Fibroblast of skin of scalp (primary cell): ENCODE data around the gene PNKD.

Source experiments
- DNase-seq: peaks from one replicate; pipeline ENCODE4 v3.0.0-alpha.2; 2013

The PNKD gene

GRCh38 chr2:218320704-218321336, 50.5 kb downstream of the PNKD start:
- no peak for DNase-seq

- DNase-seq: peak; percentile 69
Observed at GRCh38 chr2:218322768-218323525, 52.6 kb downstream of the PNKD start.

DNA sequence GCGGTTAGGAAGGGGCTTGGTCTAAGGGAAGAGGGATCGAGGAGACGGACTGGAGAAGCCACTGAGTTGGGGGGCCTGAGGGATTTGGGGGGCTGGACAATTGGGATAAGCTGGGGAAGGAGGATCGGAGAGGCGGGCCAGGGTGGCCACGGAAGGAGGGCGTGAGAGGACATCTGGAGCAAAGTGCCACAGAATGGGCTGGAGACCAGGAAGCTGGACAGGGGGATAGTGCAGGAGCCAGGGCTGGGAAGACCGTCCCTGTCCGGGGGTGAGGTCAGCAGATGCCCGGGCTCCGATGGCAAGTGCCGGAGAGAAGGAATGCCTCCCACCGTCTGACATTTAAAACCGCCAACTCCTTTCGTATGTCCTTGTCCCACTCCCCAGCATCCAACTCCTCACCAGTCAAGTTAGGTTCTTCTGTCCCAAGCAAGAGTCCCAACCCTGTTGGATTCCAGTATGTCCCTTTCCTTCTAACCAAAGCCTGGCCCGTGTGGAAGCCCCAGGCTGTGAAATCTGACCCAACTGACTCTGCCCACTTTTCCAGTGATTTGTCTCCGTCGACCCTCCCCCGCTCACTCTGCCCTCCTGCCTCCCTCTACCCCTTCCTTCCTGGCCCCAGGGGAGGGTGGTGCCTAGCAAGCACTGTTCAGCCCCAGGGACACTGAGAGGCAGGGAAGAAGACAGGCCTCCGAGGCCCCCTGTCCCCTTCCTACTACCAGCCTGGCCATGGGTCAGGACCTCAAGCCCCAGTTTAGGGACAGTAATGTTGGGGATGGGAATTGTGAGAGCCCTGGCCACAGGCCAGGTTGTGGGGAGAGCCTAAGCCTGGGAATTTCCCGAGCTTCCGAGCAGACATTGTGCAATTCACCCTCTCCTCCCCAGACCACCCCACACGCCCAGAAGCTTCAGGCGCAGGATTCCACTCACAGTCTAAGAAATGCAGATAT, 53.5 kb downstream of the PNKD start:
- DNase-seq: peak; percentile 68

GRCh38 chr2:218325566-218326160, 55.3 kb downstream of the PNKD start:
- peak; percentile 12 for DNase-seq

- DNase-seq: no peak
Observed at GRCh38 chr2:218326315-218326714, 56.0 kb downstream of the PNKD start.

DNA sequence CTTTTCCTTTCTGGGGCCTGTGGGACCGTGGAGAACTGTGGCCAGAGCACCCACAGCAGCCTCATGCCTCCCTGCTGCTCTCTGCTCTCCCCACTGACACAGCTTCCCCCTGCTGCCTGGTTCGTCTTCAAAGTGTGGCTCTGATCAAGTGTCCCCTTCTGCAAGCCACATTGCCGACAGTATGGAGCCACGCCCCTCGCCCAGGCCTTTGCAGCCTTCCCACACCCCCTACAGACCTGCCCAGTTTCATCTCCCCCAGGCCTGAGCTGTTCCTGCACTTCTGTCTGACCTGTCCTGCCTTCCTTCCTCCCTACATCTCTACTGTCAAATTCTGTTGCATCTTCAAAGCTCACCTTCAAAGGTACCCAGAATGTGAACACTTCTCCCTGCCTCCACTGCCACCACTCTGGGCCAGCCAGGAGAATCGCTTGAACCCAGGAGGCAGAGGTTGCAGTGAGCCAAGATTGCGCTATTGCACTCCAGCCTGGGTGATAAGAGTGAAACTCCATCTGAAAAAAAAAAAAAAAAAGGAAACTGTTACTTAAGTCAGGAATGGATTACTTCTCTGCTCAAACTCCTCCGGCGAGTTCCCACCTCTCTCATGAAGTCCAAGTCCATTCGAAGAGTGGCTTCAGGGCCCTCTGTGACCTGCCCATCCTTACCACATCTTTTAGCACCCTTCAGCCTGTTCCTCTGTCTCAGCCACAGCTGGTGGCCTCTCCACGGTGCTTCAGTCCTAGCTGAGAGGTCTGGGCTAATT, 57.3 kb downstream of the PNKD start:
- no peak for DNase-seq

- no peak for DNase-seq
Observed at GRCh38 chr2:218328294-218328693, 58.0 kb downstream of the PNKD start.

- no peak for DNase-seq
Observed at GRCh38 chr2:218329027-218329825, 58.9 kb downstream of the PNKD start.

DNA sequence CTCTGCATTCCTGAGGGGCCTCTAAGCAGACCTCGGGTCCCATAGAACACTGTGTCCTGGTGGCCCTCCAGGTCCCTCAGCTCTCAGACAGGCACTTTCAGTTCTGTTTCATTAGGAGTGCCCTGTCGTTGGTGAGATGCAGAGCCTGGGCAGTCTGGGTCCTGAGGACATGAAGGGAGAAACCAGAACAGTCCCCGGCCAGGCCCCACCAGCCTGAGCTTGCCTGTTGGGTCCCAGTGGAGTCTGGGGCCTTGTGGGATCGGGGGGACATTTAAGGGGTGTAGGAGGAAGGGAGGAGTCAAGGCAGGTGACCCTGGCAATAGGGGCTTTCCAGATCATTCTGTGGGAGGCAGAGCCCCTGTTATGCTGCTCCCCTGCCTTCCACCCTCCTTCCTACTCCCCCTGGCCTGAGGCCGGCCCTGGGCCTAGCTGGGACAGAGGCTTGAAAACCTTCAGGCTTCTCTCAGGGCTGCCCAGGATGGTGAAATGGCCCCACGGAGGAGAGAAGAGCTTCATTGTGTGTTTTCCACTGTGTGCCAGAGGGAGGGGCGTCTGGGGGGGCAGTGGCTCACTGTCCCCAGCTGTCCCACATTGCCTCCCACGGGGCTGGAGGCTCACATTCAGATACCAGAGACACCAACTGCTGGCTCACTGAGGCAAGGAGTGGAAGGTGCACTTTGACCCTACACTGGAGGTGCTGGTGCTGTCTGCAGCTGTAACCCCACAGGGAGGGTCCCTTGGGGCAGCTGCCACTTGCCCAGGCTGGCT, 59.7 kb downstream of the PNKD start:
- no peak for DNase-seq

DNA sequence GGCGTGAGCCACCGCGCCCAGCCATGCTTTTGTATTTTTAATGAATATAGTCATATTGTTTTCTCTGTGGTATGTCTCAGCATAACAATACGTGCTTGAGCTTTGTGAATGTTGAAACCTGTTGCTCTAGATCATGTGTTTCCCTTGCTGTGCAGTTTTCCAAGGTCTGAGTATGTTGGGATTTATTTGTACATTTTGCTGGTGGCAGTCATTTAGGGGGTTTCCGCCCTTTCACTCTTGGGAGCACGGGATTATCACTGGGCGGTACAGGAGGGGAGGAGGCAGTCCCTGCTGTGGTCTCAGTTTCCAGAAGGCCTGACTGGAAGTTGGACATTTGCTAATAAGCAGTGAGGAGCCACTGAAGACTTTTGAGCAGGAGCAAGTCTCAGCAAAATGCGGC, 61.4 kb downstream of the PNKD start:
- no peak for DNase-seq

- DNase-seq: no peak
Observed at GRCh38 chr2:218332288-218332687, 62.0 kb downstream of the PNKD start.

- DNase-seq: no peak
Observed at GRCh38 chr2:218332920-218333645, 62.8 kb downstream of the PNKD start.

GRCh38 chr2:218334531-218334930, 64.2 kb downstream of the PNKD start:
- no peak for DNase-seq

GRCh38 chr2:218340656-218341055, 70.3 kb downstream of the PNKD start:
- DNase-seq: no peak

DNA sequence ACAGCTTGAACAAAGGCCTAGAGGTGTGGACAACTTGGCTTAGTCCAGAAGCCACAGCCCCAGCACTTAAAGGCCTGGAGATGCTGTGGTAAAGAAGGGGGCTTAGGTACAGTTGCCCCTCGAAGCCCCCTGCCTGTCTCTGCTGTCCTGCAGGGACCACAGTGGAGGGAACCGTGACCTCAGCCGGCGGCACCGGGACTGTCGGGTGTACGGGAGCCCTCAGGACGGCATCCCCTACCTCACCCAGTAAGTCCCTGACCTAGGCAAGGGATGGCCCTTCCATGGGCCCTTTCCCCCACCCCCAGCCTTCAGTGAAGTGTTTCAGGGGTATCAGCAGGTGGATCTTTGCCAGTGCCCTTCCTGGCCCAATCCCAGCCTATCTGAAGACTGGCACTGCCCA, 71.1 kb downstream of the PNKD start:
- DNase-seq: no peak

DNA sequence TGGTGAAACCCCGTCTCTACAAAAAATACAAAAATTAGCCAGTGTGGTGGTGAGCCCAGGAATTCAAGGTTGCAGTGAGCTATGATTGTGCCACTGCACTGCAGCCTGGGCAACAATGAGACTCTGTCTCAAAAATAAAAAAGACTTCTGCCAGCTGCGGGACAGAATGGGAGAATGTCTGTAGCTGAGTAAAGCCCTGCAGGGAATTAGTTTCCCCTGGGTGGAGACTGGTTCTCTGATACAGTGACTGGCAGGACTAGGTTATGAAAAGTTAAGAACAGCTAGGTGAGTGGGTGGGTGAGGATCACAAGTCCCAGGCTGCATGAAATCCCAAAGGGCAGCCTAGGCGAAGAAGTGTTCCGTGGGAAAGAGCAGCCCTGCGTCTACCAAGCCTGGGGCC, 72.5 kb downstream of the PNKD start:
- DNase-seq: no peak

DNA sequence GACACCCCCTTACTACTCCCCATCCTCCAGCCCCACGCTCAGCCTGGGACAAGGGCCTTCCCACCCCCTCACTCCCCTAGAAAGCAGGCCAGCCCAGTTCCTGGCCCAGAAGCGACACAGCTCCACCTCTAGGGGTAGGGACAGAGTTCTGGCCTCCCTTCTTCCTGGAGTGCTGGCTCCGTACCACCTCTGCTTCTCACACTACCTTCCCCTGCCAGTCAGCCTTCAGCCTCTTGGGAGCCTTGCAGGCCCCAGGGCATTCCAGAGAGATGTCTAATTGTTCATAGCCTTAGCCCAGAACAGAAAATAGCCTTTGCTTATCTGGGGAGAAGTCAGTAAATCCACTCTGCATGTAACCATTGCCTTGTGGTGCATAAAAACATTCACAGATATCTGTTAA, 73.3 kb downstream of the PNKD start:
- peak; percentile 61 for DNase-seq

DNA sequence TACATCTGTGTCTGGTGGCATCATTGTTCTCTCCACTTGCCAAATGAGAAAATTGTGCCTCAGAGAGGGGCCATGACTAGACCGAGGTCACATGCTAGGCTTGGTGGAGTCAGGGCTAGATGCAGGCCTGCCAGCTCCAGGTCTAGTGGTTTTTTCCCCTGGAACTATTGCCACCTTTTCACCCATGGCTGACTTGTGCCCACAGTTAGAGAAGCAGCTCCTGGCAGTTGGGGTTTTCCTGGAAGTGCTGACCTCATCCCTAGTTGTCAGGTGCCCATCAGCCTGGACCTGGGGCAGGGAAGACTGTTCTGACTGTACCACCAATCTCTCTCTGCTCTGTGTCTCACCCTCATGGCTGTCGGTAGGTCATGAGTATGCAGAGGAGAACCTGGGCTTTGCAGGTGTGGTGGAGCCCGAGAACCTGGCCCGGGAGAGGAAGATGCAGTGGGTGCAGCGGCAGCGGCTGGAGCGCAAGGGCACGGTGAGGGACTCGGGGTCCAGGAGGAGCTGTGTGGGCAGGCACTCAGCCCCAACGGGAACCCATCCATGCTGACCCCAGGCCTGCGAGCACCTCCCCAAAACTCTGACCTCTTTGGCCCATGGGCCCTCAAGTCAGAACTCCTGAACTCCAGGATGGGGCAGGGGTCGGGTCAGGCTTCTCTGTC, 73.9 kb downstream of the PNKD start:
- no peak for DNase-seq

DNA sequence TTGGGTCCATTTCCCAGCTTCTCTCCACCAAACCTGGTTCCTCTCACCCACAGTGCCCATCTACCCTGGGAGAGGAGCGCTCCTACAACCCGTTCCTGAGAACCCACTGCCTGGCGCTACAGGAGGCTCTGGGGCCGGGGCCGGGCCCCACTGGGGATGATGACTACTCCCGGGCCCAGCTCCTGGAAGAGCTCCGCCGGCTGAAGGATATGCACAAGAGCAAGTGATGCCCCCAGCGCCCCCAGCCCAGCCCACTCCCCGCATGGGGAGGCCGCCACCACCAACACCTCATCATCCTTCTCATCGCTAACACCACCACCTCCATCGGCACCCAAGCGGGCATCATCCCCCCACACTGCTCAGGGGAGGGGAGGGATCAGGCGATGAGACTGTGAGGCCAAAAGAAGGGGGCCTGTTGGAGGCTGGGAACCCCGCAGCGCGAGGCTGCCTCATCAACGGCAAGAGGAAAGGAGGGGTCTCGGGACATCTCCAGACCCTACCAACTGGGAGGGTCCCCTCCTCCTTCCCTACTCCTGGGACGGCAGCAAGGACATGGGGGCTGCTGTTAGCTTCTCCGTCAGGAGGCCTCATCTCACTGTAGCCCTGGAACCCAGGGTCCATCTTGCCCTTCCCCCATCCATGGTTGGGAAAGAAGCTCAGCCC, 74.6 kb downstream of the PNKD start:
- no peak for DNase-seq
